ENCODE measurements around the gene ENTHD1.

ENTHD1 gene

GRCh38 chr22:39893526-39893925 lies at the start of gene ENTHD1:
Gene ENTHD1 (minus strand): TSS chr22:39893760. CDS start chr22:39887748, 6,012 bp downstream.
- DNase-seq, result no peak

- DNase-seq, result peak; percentile 38
These were observed 49.8 kb upstream of the ENTHD1 start for GRCh38 chr22:39943337-39943736.

- peak; percentile 80 for DNase-seq
These were observed 49.1 kb upstream of the ENTHD1 start for GRCh38 chr22:39942439-39943230.

GRCh38 chr22:39941601-39942000 lies 48.0 kb upstream of the ENTHD1 start:
- DNase-seq, result no peak

- DNase-seq, result peak; percentile 45
These were observed 47.3 kb upstream of the ENTHD1 start for GRCh38 chr22:39940757-39941305.

- DNase-seq, result no peak
These were observed 46.3 kb upstream of the ENTHD1 start for GRCh38 chr22:39939830-39940229.

GRCh38 chr22:39938509-39939111 lies 45.0 kb upstream of the ENTHD1 start:
- DNase-seq, result no peak

- no peak for DNase-seq
These were observed 44.3 kb upstream of the ENTHD1 start for GRCh38 chr22:39937906-39938305.

GRCh38 chr22:39936523-39937145 lies 43.1 kb upstream of the ENTHD1 start:
- DNase-seq, result no peak

GRCh38 chr22:39935612-39936011 lies 42.1 kb upstream of the ENTHD1 start:
- no peak for DNase-seq

- no peak for DNase-seq
These were observed 41.6 kb upstream of the ENTHD1 start for GRCh38 chr22:39935116-39935515.

GRCh38 chr22:39933741-39934140 lies 40.2 kb upstream of the ENTHD1 start:
- no peak for DNase-seq

GRCh38 chr22:39932918-39933649 lies 39.5 kb upstream of the ENTHD1 start:
- peak; percentile 85 for DNase-seq

- DNase-seq, result no peak
These were observed 38.6 kb upstream of the ENTHD1 start for GRCh38 chr22:39932166-39932565.

GRCh38 chr22:39931251-39931650 lies 37.7 kb upstream of the ENTHD1 start:
- DNase-seq, result no peak

- DNase-seq, result no peak
These were observed 35.3 kb upstream of the ENTHD1 start for GRCh38 chr22:39928536-39929520.

GRCh38 chr22:39927544-39927943 lies 34.0 kb upstream of the ENTHD1 start:
- DNase-seq, result no peak

GRCh38 chr22:39926753-39927152 lies 33.2 kb upstream of the ENTHD1 start:
- no peak for DNase-seq

- no peak for DNase-seq
These were observed 32.5 kb upstream of the ENTHD1 start for GRCh38 chr22:39925909-39926679.

- no peak for DNase-seq
These were observed 31.7 kb upstream of the ENTHD1 start for GRCh38 chr22:39925273-39925672.

GRCh38 chr22:39924286-39924685 lies 30.7 kb upstream of the ENTHD1 start:
- no peak for DNase-seq

Measured in hematopoietic multipotent progenitor cell treated with erythropoietin and hydrocortisone succinate and interleukin-3 and kit ligand, for 6 days (in vitro differentiated cells).